Limb (tissue), 2 donors: Measurements from ENCODE around the gene C1QA.

Source experiments
- DNase-seq, 2 donors: peaks; one replicate each; pipeline ENCODE4 v3.0.0-alpha.2; 2016; ENCODE audit errors: extremely low spot score in 2 of 2

C1QA gene

GRCh38 chr1:22636353-22636752, at the start of gene C1QA:
TSS of gene C1QA (plus strand) at chr1:22636628. CDS start at chr1:22637617, 989 bp downstream.
- DNase-seq: no peak

GRCh38 chr1:22587247-22587646, 49.2 kb upstream of the C1QA start:
- DNase-seq: no peak

- DNase-seq: no peak
Measured at GRCh38 chr1:22588899-22589422, 47.5 kb upstream of the C1QA start.

GRCh38 chr1:22591576-22591975, 44.9 kb upstream of the C1QA start:
- DNase-seq: no peak

GRCh38 chr1:22592051-22592450, 44.4 kb upstream of the C1QA start:
- no peak for DNase-seq

- DNase-seq: no peak
Measured at GRCh38 chr1:22592919-22593790, 43.3 kb upstream of the C1QA start.

- no peak for DNase-seq
Measured at GRCh38 chr1:22594396-22594795, 42.0 kb upstream of the C1QA start.

GRCh38 chr1:22595108-22595507, 41.3 kb upstream of the C1QA start:
- DNase-seq: no peak

- DNase-seq: no peak
Measured at GRCh38 chr1:22597301-22597965, 39.0 kb upstream of the C1QA start.

GRCh38 chr1:22597996-22598395, 38.4 kb upstream of the C1QA start:
- DNase-seq: no peak

GRCh38 chr1:22598736-22599135, 37.7 kb upstream of the C1QA start:
- no peak for DNase-seq

- DNase-seq: no peak
Measured at GRCh38 chr1:22600071-22600816, 36.2 kb upstream of the C1QA start.

- DNase-seq: no peak
Measured at GRCh38 chr1:22600817-22601605, 35.4 kb upstream of the C1QA start.

GRCh38 chr1:22601610-22602009, 34.8 kb upstream of the C1QA start:
- DNase-seq: no peak

- no peak for DNase-seq
Measured at GRCh38 chr1:22602060-22602740, 34.2 kb upstream of the C1QA start.

- DNase-seq: no peak
Measured at GRCh38 chr1:22606161-22606560, 30.3 kb upstream of the C1QA start.

GRCh38 chr1:22607154-22607553, 29.3 kb upstream of the C1QA start:
- DNase-seq: no peak

- no peak for DNase-seq
Measured at GRCh38 chr1:22608361-22608760, 28.1 kb upstream of the C1QA start.

- no peak for DNase-seq
Measured at GRCh38 chr1:22609291-22609690, 27.1 kb upstream of the C1QA start.

- peak; percentile 61 to 84 for DNase-seq
Measured at GRCh38 chr1:22611530-22611947, 24.9 kb upstream of the C1QA start.
